PFSK-1 (cell line): ENCODE data around the gene ZNF326.

ENCODE experiments used
- FOXP2 ChIP-seq: optimal IDR thresholded peaks from 2 replicates; pipeline ENCODE3; 2011; ENCODE audit warnings: borderline replicate concordance, control low read depth, inconsistent platforms; ENCODE audit not compliant: insufficient read depth; ENCODE audit errors: extremely low read length, extremely low read depth
- POLR2AphosphoS5 ChIP-seq: IDR thresholded peaks from 2 replicates; pipeline ENCODE4 v1.6.1; 2012; ENCODE audit warnings: low read depth, mild to moderate bottlenecking, control low read depth, low read length, moderate library complexity
- REST ChIP-seq, 2 experiments: IDR thresholded peaks; 2 replicates each; pipeline versions ENCODE4 v1.6.1 to v1.8.0; 2011 to 2012; ENCODE audit warnings: low read depth in 2 of 2, low read length in 2 of 2, control low read depth in 1 of 2, inconsistent platforms in 1 of 2, mild to moderate bottlenecking in 1 of 2, moderate library complexity in 1 of 2; ENCODE audit not compliant: insufficient read depth in 1 of 2
- SIN3A ChIP-seq: IDR thresholded peaks from 2 replicates; pipeline ENCODE4 v1.6.1; 2012; ENCODE audit warnings: mild to moderate bottlenecking, low read length, moderate library complexity, borderline replicate concordance; ENCODE audit not compliant: insufficient read depth
- TAF1 ChIP-seq: IDR thresholded peaks from 2 replicates; pipeline ENCODE4 v1.6.1; 2012; ENCODE audit warnings: low read length, control low read depth, borderline replicate concordance; ENCODE audit not compliant: insufficient read depth

ZNF326 gene

GRCh38 chr1:89958851-89959654 lies 35.9 kb upstream of the ZNF326 start:
- TF ChIP-seq FOXP2 (no peak), SIN3A (no peak), REST (IDR thresholded peaks at IDR 0.05; ENCODE audit: insufficient read depth in 1 of 2, low read depth in 2 of 2, low read length in 2 of 2) (no peak), POLR2AphosphoS5 (no peak), TAF1 (no peak)

DNA sequence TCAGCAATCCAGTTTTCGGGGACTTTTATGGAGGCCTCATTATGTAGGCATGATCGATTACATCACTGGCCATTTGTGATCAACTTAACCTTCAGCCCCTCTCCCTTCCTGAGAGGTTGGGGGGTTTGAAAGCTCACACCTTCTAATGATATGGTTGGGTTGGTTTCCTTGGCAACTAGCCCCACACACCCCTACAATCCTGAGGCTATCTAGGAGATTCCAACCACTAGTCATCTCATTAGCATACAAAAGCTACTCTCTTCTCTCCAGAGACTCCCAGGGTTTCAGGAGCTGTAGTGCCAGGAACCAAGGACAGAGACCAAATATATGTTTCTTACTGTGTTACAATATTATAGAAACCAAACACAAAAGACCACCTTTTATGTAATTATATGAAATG lies 35.2 kb upstream of the ZNF326 start:
- TF ChIP-seq TAF1, result no peak
- no peak for TF ChIP-seq REST (IDR thresholded peaks at IDR 0.05; ENCODE audit: insufficient read depth in 1 of 2, low read depth in 2 of 2, low read length in 2 of 2)

DNA sequence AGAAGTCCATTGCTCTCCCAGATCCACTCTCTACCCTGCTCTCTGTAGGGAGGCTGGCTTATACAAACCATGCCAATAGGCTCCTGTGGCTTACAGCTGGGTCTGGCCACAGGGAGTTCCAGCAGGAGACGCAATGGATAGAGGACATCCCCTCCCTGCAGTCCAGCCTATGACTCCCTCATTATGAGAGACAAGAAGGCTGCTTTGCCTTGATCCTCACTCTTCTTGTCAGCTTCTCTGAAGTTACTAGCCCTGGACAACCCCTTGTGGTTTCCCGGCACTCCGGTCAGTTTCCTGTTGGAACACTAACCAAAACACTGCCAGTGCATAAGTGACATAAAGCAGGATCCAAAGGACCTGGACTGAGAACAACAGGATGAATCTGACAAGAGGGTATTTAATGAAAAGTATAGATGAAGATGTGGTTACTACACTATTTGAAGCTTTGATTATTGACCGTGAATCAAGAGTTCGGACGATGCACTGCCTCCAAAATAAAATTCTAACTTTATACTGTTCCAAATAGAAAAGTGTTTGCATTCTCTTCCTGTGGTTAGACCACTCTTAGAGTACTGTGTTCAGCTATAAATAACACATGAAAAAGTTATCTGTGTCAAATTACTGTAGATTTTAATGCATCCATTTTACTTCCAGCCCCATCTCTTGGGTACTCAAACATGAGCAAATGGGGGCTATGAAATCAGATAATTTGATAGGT lies 32.7 kb upstream of the ZNF326 start:
- TF ChIP-seq POLR2AphosphoS5, result no peak
- 0 out of 4 replicates have a peak, but pooled peaks of 1 of the 2 experiments have one; percentile 7 for TF ChIP-seq REST (IDR thresholded peaks at IDR 0.05; ENCODE audit: insufficient read depth in 1 of 2, low read depth in 2 of 2, low read length in 2 of 2)
- TF ChIP-seq SIN3A, result no peak
- no peak for TF ChIP-seq FOXP2
- no peak for TF ChIP-seq TAF1

- TF ChIP-seq POLR2AphosphoS5, result no peak
- no peak for TF ChIP-seq TAF1
These were observed 32.2 kb upstream of the ZNF326 start for GRCh38 chr1:89962742-89963075.

DNA sequence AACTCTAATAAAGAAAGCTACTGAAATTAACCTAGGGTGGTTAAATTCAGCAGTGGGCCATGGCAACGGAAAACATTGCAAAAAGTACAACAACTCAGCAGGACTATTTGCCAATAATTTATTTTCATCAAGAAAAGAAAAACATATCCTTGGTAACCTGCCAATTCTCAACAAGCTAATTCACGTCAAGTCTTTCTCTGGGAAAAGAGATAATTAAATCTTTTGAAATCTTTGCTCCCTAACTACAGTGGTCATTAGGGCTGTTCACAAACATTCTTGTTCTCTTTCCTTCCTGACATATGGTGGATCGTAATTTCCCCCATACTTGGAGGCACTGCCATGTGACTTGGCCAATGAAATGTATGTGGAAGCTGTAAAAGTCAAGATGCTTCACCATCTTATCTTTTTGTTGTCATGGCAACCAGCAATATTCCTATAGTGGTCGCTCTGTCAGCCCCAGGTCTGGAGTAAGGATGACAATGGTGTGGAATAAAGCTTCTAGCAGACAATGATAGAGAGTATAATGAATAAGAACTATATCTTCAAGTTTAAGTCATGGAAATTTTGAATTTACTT lies 29.6 kb upstream of the ZNF326 start:
- TF ChIP-seq POLR2AphosphoS5, result no peak
- no peak for TF ChIP-seq FOXP2
- TF ChIP-seq TAF1, result no peak
- no peak for TF ChIP-seq SIN3A

- no peak for TF ChIP-seq SIN3A
- TF ChIP-seq TAF1, result no peak
- no peak for TF ChIP-seq FOXP2
- no peak for TF ChIP-seq POLR2AphosphoS5
- TF ChIP-seq REST (IDR thresholded peaks at IDR 0.05; ENCODE audit: insufficient read depth in 1 of 2, low read depth in 2 of 2, low read length in 2 of 2), result no peak
These were observed 28.3 kb upstream of the ZNF326 start for GRCh38 chr1:89966656-89967055.
